Measurements from ENCODE around the gene ATAT1. TPM values are rescaled to one million over a fixed set of nuclear protein-coding genes. Genes with fewer than 3 reads are reported as not detected.

ATAT1 gene
- total and polyA plus RNA-seq, 2 of the 13 experiments (the other 11 are each of a cell fraction or from before 2014, with no cell fraction given): 9.2 to 23.6 TPM

- TF ChIP-seq KLF6 (CRISPR knock-in tag; IDR thresholded peaks at IDR 0.05): no peak
- no peak for TF ChIP-seq CREBL2 (CRISPR knock-in tag; IDR thresholded peaks at IDR 0.05; ENCODE audit: borderline replicate concordance)
- no peak for TF ChIP-seq ZNF138 (CRISPR knock-in tag; IDR thresholded peaks at IDR 0.05; ENCODE audit: low read depth)
- no peak for TF ChIP-seq TFE3 (CRISPR knock-in tag; IDR thresholded peaks at IDR 0.05)
- no peak for TF ChIP-seq CREM (IDR thresholded peaks at IDR 0.05)
- no peak for TF ChIP-seq CREM (CRISPR knock-in tag; IDR thresholded peaks at IDR 0.05)
- TF ChIP-seq TRIM22 (IDR thresholded peaks at IDR 0.05): no peak
- no peak for TF ChIP-seq FOSL1 (CRISPR knock-in tag; IDR thresholded peaks at IDR 0.05; ENCODE audit: borderline replicate concordance)
- TF ChIP-seq ZNF75D (CRISPR knock-in tag; IDR thresholded peaks at IDR 0.05; ENCODE audit: borderline replicate concordance): no peak
- TF ChIP-seq EP300 (IDR thresholded peaks at IDR 0.05; ENCODE audit: low read depth in 2 of 2, low read length in 2 of 2): 0 out of 4 replicates have a peak, but pooled peaks of 1 of the 2 experiments have one; percentile 20
- no peak for TF ChIP-seq EP300 (CRISPR knock-in tag; IDR thresholded peaks at IDR 0.05; ENCODE audit: borderline replicate concordance)
- TF ChIP-seq THAP11 (CRISPR knock-in tag; IDR thresholded peaks at IDR 0.05): peak; percentile 63
- TF ChIP-seq ZNF761 (CRISPR knock-in tag; conservative IDR thresholded peaks at IDR 0.05): no peak; the same call in 1 of the 2 replicates
- TF ChIP-seq HMGA1 (CRISPR knock-in tag; conservative IDR thresholded peaks at IDR 0.05): no peak; the same call in 1 of the 2 replicates
- TF ChIP-seq, protein P1, sequence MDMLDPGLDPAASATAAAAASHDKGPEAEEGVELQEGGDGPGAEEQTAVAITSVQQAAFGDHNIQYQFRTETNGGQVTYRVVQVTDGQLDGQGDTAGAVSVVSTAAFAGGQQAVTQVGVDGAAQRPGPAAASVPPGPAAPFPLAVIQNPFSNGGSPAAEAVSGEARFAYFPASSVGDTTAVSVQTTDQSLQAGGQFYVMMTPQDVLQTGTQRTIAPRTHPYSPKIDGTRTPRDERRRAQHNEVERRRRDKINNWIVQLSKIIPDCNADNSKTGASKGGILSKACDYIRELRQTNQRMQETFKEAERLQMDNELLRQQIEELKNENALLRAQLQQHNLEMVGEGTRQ (IDR thresholded peaks at IDR 0.05; ENCODE audit: low read depth, low read length): no peak
- TF ChIP-seq, protein P1 (CRISPR knock-in tag; IDR thresholded peaks at IDR 0.05; ENCODE audit: borderline replicate concordance): no peak
- no peak; the same call in 1 of the 2 replicates for TF ChIP-seq ZNF614 (CRISPR knock-in tag; IDR thresholded peaks at IDR 0.05; ENCODE audit: borderline replicate concordance)
- TF ChIP-seq, protein P2, sequence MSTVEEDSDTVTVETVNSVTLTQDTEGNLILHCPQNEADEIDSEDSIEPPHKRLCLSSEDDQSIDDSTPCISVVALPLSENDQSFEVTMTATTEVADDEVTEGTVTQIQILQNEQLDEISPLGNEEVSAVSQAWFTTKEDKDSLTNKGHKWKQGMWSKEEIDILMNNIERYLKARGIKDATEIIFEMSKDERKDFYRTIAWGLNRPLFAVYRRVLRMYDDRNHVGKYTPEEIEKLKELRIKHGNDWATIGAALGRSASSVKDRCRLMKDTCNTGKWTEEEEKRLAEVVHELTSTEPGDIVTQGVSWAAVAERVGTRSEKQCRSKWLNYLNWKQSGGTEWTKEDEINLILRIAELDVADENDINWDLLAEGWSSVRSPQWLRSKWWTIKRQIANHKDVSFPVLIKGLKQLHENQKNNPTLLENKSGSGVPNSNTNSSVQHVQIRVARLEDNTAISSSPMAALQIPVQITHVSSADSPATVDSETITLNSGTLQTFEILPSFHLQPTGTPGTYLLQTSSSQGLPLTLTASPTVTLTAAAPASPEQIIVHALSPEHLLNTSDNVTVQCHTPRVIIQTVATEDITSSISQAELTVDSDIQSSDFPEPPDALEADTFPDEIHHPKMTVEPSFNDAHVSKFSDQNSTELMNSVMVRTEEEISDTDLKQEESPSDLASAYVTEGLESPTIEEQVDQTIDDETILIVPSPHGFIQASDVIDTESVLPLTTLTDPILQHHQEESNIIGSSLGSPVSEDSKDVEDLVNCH (CRISPR knock-in tag; IDR thresholded peaks at IDR 0.05): no peak
These were observed 63.9 kb downstream of the ATAT1 start, which contains the start of gene NRM (continued) for GRCh38 chr6:30690403-30691207.
